Spleen (tissue), 11 donors: Measurements from ENCODE around the gene LTBP2. TPM values are rescaled to one million over a fixed set of nuclear protein-coding genes. Genes with fewer than 3 reads are reported as not detected.
A peak's percentile ranks its signal among the peaks of the same experiment; 100 is the strongest.

Experiments used
- DNase-seq: peaks from one replicate; pipeline ENCODE4 v3.0.0-alpha.2; 2020
- H3K27ac ChIP-seq, 8 donors: fragments of 200-600 bp; sonication (generic) in 7 of 8; 1 replicate in 4 of 8; 2 replicates in 4 of 8; pipeline versions ENCODE4 v1.5.0 to v1.8.0; 2016 to 2021; ENCODE audit warnings: inconsistent platforms in 4 of 8, mild to moderate bottlenecking in 4 of 8, moderate library complexity in 1 of 8
- H3K27me3 ChIP-seq, 7 donors: fragments of 200-600 bp; sonication (generic) in 6 of 7; replicated peaks in 1 of 7; 1 replicate in 4 of 7; 2 replicates in 3 of 7; pipeline versions ENCODE4 v1.5.0 to v1.8.0; 2016 to 2021; ENCODE audit warnings: inconsistent platforms in 3 of 7, mild to moderate bottlenecking in 1 of 7
- H3K36me3 ChIP-seq, 6 donors: fragments of 200-600 bp; sonication (generic) in 5 of 6; 1 replicate in 4 of 6; 2 replicates in 2 of 6; pipeline versions ENCODE4 v1.5.0 to v1.8.0; 2016 to 2021; ENCODE audit warnings: inconsistent platforms in 2 of 6
- H3K4me1 ChIP-seq, 6 donors: fragments of 200-600 bp; sonication (generic) in 5 of 6; 1 replicate in 3 of 6; 2 replicates in 3 of 6; pipeline versions ENCODE4 v1.5.0 to v1.8.0; 2016 to 2021; ENCODE audit warnings: inconsistent platforms in 3 of 6
- H3K4me3 ChIP-seq, 8 donors: fragments of 200-600 bp; sonication (generic) in 7 of 8; 1 replicate in 4 of 8; 2 replicates in 4 of 8; pipeline versions ENCODE4 v1.5.0 to v1.8.0; 2016 to 2021; ENCODE audit warnings: inconsistent platforms in 4 of 8, mild to moderate bottlenecking in 4 of 8, moderate library complexity in 2 of 8
- H3K9me3 ChIP-seq, 8 donors: fragments of 200-600 bp; sonication (generic) in 7 of 8; 1 replicate in 4 of 8; 2 replicates in 4 of 8; pipeline versions ENCODE4 v1.5.0 to v1.8.0; 2016 to 2021; ENCODE audit warnings: inconsistent platforms in 4 of 8
- POLR2A ChIP-seq, 3 donors: fragments of 450-650 bp; IDR thresholded peaks; one replicate each; pipeline ENCODE4 v1.5.1; 2017; ENCODE audit warnings: antibody characterized with exemption in 3 of 3, mild to moderate bottlenecking in 1 of 3
- POLR2AphosphoS5 ChIP-seq, 3 donors: sonication (generic); formaldehyde crosslinking; IDR thresholded peaks; one replicate each; pipeline ENCODE4 v1.5.1; 2017; ENCODE audit warnings: antibody characterized with exemption in 3 of 3
- WGBS, 5 donors: extraction: QIAGEN DNeasy Blood & Tissue Kit in 3 of 5; methylation state at CpG; one replicate each; pipeline versions ENCODE4 v1.1.5 to v1.1.7; 2013 to 2018; 5-methylcytosine and 5-hydroxymethylcytosine counted together
- intact Hi-C: fragments of 100-400 bp; cut with DNase I; formaldehyde crosslinking; loops from one replicate; pipeline ENCODE4 v1.15.0; 2023; ENCODE audit warnings: low total_unique reads
- polyA plus RNA-seq, 3 donors: library from polyadenylated mRNA; stranded (reverse); fragments of 200-250 nt; gene quantifications; one replicate each; pipeline ENCODE4 v1.2.1, GENCODE V29; 2013
- total RNA-seq, 7 donors: library from RNA; depleted of rRNA in 3 of 7; stranded (reverse); fragments of >200 nt in 3 of 7; fragmentation: NEBNext Ultra II Directional in 4 of 7; extraction: Animal tissue kit (Norgen Biotek cat#: 25700) in 4 of 7; gene quantifications; one replicate each; pipeline versions ENCODE4 v1.1.0 to v1.2.1, GENCODE V29; 2016 to 2021
- TF ChIP-seq, protein P1 (sequence below), 11 experiments: fragments of 200-600 bp in 7 of 11; fragments of 450-650 bp in 4 of 11; sonication (generic) in 4 of 11; IDR thresholded peaks in 8 of 11; conservative IDR thresholded peaks in 3 of 11; 1 replicate in 7 of 11; 2 replicates in 4 of 11; pipeline versions ENCODE4 v1.4.0 to v1.8.0; 2016 to 2021; ENCODE audit warnings: antibody characterized with exemption in 11 of 11, inconsistent platforms in 4 of 11, mild to moderate bottlenecking in 1 of 11
- donor health status: healthy with polysubstance abuse.
- donor health status: DM: no; HTN: no; CAD: no; lungs with moderate emphysema.
- donor health status: DM: no; HTN: no; CAD: no.
- donor health status: Bipolar disorder and iron deficiency.
- donor health status: healthy.
- donor health status: DM: no; HTN: no; CAD: no.
- donor health status: DM: yes; HTN: yes; CAD: no.

LTBP2 gene
- total and polyA plus RNA-seq, 10 donors, result 3.4 to 10.7 (median 5.6) TPM

DNA sequence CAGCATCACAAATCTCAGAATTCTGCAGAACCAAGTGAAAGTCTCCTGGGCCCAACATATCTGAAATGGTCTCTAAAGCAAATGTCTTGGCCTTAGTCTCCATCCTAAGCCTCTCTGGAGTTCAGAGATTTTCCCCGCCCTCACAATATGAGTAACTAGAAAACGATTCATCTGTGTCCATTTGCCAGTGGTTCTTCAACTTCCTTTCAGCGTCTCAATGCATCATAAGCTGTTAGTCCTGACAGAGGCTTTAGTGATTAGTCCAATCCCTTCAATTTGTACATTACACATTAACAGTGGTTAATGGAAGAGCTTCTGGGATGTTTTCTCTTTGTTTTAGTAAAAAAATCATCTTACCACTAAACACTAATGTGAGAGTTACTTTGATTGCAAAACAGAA, 136.4 kb downstream of the LTBP2 start:
- TF ChIP-seq, protein P1, sequence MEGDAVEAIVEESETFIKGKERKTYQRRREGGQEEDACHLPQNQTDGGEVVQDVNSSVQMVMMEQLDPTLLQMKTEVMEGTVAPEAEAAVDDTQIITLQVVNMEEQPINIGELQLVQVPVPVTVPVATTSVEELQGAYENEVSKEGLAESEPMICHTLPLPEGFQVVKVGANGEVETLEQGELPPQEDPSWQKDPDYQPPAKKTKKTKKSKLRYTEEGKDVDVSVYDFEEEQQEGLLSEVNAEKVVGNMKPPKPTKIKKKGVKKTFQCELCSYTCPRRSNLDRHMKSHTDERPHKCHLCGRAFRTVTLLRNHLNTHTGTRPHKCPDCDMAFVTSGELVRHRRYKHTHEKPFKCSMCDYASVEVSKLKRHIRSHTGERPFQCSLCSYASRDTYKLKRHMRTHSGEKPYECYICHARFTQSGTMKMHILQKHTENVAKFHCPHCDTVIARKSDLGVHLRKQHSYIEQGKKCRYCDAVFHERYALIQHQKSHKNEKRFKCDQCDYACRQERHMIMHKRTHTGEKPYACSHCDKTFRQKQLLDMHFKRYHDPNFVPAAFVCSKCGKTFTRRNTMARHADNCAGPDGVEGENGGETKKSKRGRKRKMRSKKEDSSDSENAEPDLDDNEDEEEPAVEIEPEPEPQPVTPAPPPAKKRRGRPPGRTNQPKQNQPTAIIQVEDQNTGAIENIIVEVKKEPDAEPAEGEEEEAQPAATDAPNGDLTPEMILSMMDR (IDR thresholded peaks at IDR 0.05 in 8 of 11, conservative IDR thresholded peaks at IDR 0.05 in 3 of 11), result no peak
- TF ChIP-seq POLR2A (IDR thresholded peaks at IDR 0.05) (no peak), POLR2AphosphoS5 (IDR thresholded peaks at IDR 0.05) (no peak)
- Histone ChIP-seq H3K4me3 (no peak overlapping the region), H3K4me1 (peaks cover 0 to under 1% (median under 1%) of the 10 kb centered on the region in 6 donors), H3K27me3 (no peaks in the 10 kb centered on the region), H3K36me3 (peaks cover 0 to 99% (median 47%) of the 10 kb centered on the region in 6 donors), H3K9me3 (no peaks in the 10 kb centered on the region), H3K27ac (no peak overlapping the region)
- intact Hi-C loops, result loop anchor here (5.0 kb wide), 1 partner anchor 113 kb away; no protein-coding TSS in a partner anchor
- no peak for DNase-seq
- 56 to 73% (median 66%) methylated on average over 3 of the region's 3 CpGs for WGBS, 5 donors

GRCh38 chr14:74474376-74474775, 137.7 kb downstream of the LTBP2 start:
- no peak for DNase-seq
- no peak overlapping the region for H3K27ac ChIP-seq
- intact Hi-C loops, result no loop called here
- H3K4me3 ChIP-seq, result no peak overlapping the region
- TF ChIP-seq POLR2A (IDR thresholded peaks at IDR 0.05) (no peak), POLR2AphosphoS5 (IDR thresholded peaks at IDR 0.05) (no peak)
- TF ChIP-seq, protein P1 (IDR thresholded peaks at IDR 0.05 in 8 of 11, conservative IDR thresholded peaks at IDR 0.05 in 3 of 11), result no peak
- no peaks in the 10 kb centered on the region for H3K27me3 ChIP-seq
- WGBS, 5 donors, result 65 to 92% (median 84%) methylated on average over 2 of the region's 2 CpGs
- peaks cover 0 to 92% (median 34%) of the 10 kb centered on the region in 6 donors for H3K36me3 ChIP-seq
- no peaks in the 10 kb centered on the region for H3K9me3 ChIP-seq
- peaks cover 0 to 14% (median 5%) of the 10 kb centered on the region in 6 donors for H3K4me1 ChIP-seq

DNA sequence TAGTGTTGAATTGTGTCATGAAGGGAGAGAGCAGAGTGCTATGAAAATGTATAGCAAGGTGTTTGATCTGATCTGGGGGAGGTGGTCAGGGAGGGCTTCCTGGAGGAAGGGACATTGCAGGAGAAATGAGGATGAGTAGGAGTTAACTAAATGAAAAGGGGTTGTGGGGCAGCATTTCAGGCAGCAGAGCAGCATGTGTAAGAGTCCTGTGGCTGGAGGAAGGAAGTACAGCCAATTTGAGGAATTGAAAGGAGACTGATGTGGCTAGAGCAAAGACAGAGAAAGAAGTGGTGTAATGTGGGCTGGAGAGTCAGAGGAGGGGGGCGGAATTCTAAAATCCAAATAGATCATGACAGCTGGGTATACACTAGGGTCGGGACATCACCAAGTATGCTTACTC, 139.4 kb downstream of the LTBP2 start:
- no peak for DNase-seq
- Histone ChIP-seq H3K27me3 (no peaks in the 10 kb centered on the region), H3K4me1 (peaks cover 0 to 14% (median 5%) of the 10 kb centered on the region in 6 donors), H3K4me3 (no peak overlapping the region), H3K36me3 (peaks cover 0 to 79% (median 28%) of the 10 kb centered on the region in 6 donors), H3K27ac (no peak overlapping the region), H3K9me3 (no peaks in the 10 kb centered on the region)
- intact Hi-C loops, result no loop called here
- WGBS, 5 donors, result 81 to 95% (median 88%) methylated on average over 2 of the region's 2 CpGs
- no peak for TF ChIP-seq POLR2AphosphoS5 (IDR thresholded peaks at IDR 0.05)
- TF ChIP-seq, protein P1 (IDR thresholded peaks at IDR 0.05 in 8 of 11, conservative IDR thresholded peaks at IDR 0.05 in 3 of 11), result no peak

GRCh38 chr14:74469548-74470518, 142.2 kb downstream of the LTBP2 start:
- WGBS, 5 donors, result 64 to 83% (median 73%) methylated on average over 7 of the region's 7 CpGs
- Histone ChIP-seq H3K9me3 (no peaks in the 10 kb centered on the region), H3K4me3 (no peak overlapping the region), H3K27me3 (no peaks in the 10 kb centered on the region), H3K36me3 (peaks cover 0 to 52% (median 16%) of the 10 kb centered on the region in 6 donors), H3K4me1 (peaks cover 0 to 14% (median 5%) of the 10 kb centered on the region in 6 donors), H3K27ac (peak overlapping the region in 2 of 8 donors; percentile 10 to 28)
- no peak for DNase-seq
- intact Hi-C loops, result no loop called here
- TF ChIP-seq, protein P1 (IDR thresholded peaks at IDR 0.05 in 8 of 11, conservative IDR thresholded peaks at IDR 0.05 in 3 of 11), result no peak
- TF ChIP-seq POLR2AphosphoS5 (IDR thresholded peaks at IDR 0.05) (no peak), POLR2A (IDR thresholded peaks at IDR 0.05) (no peak)
